ENCODE results near the gene MAGI3.

The MAGI3 gene

GRCh38 chr1:113659035-113659434, 268.7 kb downstream of the MAGI3 start:
- no peak for DNase-seq (ENCODE audit: low spot score)

- DNase-seq (ENCODE audit: low spot score) = no peak
These were observed 269.2 kb downstream of the MAGI3 start for GRCh38 chr1:113659556-113659955.

GRCh38 chr1:113660088-113660487, 269.8 kb downstream of the MAGI3 start:
- DNase-seq (ENCODE audit: low spot score) = no peak

GRCh38 chr1:113662101-113662500, 271.8 kb downstream of the MAGI3 start:
- DNase-seq (ENCODE audit: low spot score) = no peak

- DNase-seq (ENCODE audit: low spot score) = no peak
These were observed 273.0 kb downstream of the MAGI3 start for GRCh38 chr1:113663165-113663951.

- DNase-seq (ENCODE audit: low spot score) = no peak
These were observed 274.8 kb downstream of the MAGI3 start for GRCh38 chr1:113665071-113665470.

- DNase-seq (ENCODE audit: low spot score) = no peak
These were observed 275.8 kb downstream of the MAGI3 start for GRCh38 chr1:113666126-113666525.

GRCh38 chr1:113669988-113670387, 279.7 kb downstream of the MAGI3 start:
- DNase-seq (ENCODE audit: low spot score) = no peak

- no peak for DNase-seq (ENCODE audit: low spot score)
These were observed 280.3 kb downstream of the MAGI3 start for GRCh38 chr1:113670650-113671049.

- no peak for DNase-seq (ENCODE audit: low spot score)
These were observed 282.2 kb downstream of the MAGI3 start for GRCh38 chr1:113672491-113672890.

- DNase-seq (ENCODE audit: low spot score) = no peak
These were observed 284.3 kb downstream of the MAGI3 start for GRCh38 chr1:113674591-113674990.

- no peak for DNase-seq (ENCODE audit: low spot score)
These were observed 285.0 kb downstream of the MAGI3 start for GRCh38 chr1:113675302-113675701.

GRCh38 chr1:113676524-113676923, 286.2 kb downstream of the MAGI3 start:
- no peak for DNase-seq (ENCODE audit: low spot score)

- DNase-seq (ENCODE audit: low spot score) = peak; percentile 71
These were observed 287.2 kb downstream of the MAGI3 start for GRCh38 chr1:113677250-113678158.

GRCh38 chr1:113678159-113678469, 287.8 kb downstream of the MAGI3 start:
- DNase-seq (ENCODE audit: low spot score) = no peak

GRCh38 chr1:113681596-113682337, 291.5 kb downstream of the MAGI3 start:
- no peak for DNase-seq (ENCODE audit: low spot score)

GRCh38 chr1:113683384-113684152, 293.3 kb downstream of the MAGI3 start:
- no peak for DNase-seq (ENCODE audit: low spot score)

- DNase-seq (ENCODE audit: low spot score) = no peak
These were observed 293.8 kb downstream of the MAGI3 start for GRCh38 chr1:113684153-113684541.

- no peak for DNase-seq (ENCODE audit: low spot score)
These were observed 296.7 kb downstream of the MAGI3 start for GRCh38 chr1:113686891-113687618.

GRCh38 chr1:113691184-113691583, 300.9 kb downstream of the MAGI3 start:
- no peak for DNase-seq (ENCODE audit: low spot score)

GRCh38 chr1:113692342-113692741, 302.0 kb downstream of the MAGI3 start:
- no peak for DNase-seq (ENCODE audit: low spot score)

Measured in RKO (cell line).